T-helper 2 cell treated with Interferon-gamma antibody and Interleukin-4, amounts not matched to agents 100 ng/mL and 5 ng/mL, for 36 hours (primary cell): Measurements from ENCODE around the gene PRKCQ. TPM values are rescaled to one million over a fixed set of nuclear protein-coding genes. Genes with fewer than 3 reads are reported as not detected.
"Not testable (repeated sequence)": the region's sequence is repeated elsewhere in the genome, so short reads cannot be mapped to it uniquely, and the experiment has no call there.

Source experiments
- intact Hi-C: fragments of 100-400 bp; cut with micrococcal nuclease; formaldehyde crosslinking; loops from one replicate; pipeline ENCODE4 v1.15.1; 2023
- total RNA-seq: library from RNA; stranded (reverse); gene quantifications from 2 replicates; pipeline ENCODE4 v1.2.3, GENCODE V29; 2022

The PRKCQ gene
- total RNA-seq, 1 donor from 2014 or later, result 57.3 TPM

DNA sequence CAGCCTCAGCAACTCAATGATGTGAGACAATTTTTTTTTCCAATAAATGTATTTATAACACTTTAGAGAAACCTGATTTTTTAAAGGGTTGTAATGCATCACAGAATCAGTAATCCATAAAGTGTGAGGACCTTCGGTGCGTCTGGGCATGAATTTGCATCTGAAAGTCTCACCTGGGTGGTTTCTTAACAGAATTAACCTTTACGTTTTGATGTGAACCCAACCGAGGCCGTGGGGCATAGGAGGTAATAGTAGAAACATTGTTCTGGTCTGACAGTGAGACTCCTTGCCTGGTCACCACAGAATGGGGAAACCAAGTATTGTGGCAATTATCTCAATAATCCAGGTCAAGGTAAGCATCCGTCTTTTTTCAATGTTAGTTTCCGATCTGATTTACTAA, 114.6 kb downstream of the PRKCQ start:
- intact Hi-C loops, result no loop called here

DNA sequence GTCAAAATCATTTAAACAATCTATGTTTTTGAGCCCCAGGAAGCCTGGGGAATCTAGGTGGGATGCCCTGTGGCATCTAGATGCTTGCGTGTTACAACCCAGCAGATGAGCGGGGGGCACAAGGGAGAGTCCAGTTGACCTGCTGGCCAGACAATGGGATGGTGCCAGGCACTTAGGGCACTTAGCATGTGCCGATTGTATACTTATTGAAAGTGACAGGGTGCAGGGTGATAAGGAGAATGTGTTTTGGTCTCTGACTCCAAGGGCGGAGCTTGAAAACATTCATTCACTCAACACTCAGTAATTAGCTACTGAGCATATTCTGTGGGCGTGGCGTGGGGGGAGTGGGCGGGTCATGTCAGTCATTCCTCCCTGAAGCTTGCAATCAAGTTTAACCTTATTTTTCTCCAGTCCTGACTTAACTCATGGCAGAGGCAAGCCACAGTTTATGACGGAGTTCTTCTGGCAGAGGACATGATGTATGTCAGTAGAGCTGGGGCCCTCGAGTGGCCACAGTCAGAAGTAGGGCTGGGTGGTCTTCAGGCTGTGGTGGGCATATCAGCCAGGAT, 115.1 kb downstream of the PRKCQ start:
- intact Hi-C loops, result no loop called here

DNA sequence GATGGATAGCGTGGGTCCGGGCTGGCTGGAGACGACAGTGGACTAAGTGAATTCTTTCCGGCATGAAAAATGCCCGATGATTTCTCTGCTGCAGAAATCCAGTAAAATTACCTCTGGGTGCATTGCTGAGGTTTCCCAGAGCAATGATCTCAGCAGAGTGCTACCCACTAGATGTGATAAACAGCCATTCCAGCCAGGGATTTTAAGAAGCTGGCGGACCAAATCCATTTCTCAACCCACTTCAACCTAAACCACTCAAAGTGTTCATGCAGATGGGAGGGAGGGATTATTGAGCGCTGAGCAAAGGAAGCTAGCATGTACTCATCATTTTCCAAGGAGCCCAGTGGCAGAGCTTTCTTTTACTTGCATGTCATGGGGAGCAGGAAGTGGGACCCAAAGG, 116.7 kb downstream of the PRKCQ start:
- intact Hi-C loops, result no loop called here

DNA sequence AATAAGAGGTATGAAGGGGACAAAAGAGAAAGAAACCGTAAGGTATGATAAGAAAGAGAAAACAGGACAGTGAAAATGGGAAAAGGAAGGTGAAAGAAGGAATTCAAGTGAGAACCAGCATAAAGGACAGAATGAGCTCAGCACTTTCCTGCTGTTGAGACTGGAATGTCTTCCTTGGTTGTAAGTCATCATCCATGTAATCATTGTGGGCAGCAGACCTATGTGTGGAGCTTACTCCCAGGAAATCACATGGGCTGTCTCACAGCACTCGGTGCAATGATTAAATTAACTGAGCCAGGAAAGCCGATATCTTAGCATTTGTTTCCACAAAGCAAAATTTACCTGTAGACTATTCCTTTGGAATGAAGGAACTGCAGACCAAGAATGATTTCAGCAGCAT, 118.1 kb downstream of the PRKCQ start:
- intact Hi-C loops, result no loop called here

DNA sequence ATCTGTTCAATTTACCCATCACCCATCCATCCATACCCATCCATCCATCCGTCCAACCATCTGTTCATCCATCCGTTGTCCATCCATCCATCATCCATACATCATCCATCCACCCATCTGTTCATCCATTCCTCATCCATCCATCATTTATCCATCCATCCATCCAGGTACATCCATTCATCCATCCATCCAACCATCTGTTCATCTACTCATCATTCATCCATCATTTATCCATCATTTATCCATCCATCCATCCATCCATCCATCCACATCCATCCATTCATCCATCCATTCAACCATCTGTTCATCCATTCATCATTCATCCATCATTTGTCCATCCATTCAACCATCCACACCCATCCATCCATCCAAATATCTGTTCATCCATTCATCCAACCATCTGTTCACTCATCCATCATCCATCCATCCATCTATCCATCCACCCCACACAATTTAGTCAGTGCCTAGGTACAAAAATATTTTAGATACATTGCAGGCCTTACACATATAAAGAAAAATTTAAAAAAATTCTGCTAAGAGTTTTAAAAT, 119.1 kb downstream of the PRKCQ start:
- intact Hi-C loops, result no loop called here

DNA sequence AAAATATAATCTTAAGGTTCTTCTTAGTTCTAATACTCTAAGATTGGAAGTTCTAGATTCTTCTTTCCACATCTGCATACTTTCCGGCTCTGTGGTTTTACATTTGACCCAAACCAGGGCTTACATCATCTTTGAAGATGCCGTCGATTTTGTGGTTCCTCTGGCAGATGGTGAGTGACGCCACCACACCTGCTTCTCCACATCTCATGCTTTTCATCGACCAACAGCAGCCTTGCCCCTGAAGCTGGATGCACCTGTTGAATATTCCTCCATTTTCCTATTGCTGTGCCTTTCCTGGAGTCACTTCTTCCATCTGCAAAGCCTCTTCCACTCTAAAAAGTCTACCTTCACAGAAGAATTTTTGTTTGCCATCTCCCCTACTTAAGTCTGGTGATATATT, 121.3 kb downstream of the PRKCQ start:
- intact Hi-C loops, result no loop called here

DNA sequence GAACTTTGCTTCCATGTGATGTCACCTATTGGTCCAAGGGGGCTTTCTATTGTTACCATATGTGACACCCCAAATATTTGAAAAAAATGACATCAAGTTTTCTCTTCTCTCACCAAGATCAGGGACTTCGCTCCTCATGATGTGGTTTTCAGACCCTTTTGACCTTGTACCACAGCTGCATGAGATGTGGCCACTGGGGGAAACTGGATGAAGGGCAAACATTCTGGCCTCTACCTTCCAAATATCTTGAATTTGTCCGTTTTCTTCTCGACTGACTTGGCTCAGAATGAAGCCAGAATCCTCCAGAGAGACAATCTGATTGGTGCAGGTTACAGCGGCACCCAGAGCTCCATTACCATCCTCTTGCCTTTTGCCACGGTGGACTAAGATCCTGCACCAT, 122.7 kb downstream of the PRKCQ start:
- intact Hi-C loops, result no loop called here

DNA sequence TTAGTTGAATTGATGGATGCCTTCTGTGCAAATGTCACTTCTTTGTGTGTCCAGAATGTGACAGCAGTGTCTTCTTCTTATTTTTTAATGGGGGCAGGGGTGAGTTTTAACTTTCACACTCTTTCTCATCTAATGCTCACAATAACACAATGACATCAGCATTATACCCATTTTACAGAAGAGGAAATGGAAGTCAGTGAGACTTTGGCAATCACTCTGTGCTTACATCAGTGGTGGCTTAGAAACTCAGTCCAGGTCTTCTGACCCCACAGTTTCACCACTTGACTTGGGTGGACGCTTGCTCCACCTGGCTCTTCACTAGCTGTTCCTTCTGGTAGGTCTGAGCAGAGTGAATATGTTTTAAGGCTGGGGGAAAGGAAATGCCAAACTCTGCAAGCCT, 124.0 kb downstream of the PRKCQ start:
- intact Hi-C loops, result no loop called here

DNA sequence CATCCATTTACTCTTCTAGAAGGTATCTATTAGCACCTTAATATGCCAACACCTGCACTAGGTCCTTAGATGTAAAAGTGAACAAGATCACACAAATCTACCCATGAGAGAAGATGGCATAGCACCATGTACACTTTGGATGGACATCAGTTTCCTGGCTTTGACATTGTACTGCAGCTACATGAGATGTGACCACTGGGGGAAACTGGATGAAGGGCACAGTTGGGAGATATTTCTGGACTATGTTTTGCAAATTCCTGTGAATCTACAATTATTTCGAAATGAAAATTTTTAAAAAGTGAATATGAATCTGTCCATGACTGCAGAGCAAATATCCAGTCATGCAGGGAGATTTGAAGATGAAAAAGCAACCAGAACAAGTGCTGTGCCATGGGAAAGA, 124.5 kb downstream of the PRKCQ start:
- intact Hi-C loops, result no loop called here

DNA sequence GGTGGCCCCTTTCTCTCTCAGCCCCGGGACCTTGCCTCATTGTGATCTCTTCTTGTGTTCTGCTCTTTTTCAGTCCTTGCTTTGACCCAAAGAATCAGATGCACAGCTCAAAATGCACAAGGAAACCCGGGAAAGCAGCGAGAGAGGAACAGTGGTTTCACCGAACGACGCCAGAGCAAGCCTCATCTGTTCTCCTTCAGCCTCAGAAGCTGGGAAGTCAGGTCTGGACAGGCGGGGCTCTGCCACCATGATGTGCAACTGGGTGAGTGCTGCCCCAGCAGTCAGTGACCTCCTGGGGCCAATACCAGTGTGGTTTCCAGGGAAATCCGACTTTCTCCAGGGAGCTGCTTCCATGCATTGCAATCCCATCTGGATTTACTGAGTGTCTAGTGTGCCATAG, 133.4 kb downstream of the PRKCQ start:
- intact Hi-C loops, result loop anchor here (5.0 kb wide), 1 partner anchor 116 kb away; no protein-coding TSS in a partner anchor

DNA sequence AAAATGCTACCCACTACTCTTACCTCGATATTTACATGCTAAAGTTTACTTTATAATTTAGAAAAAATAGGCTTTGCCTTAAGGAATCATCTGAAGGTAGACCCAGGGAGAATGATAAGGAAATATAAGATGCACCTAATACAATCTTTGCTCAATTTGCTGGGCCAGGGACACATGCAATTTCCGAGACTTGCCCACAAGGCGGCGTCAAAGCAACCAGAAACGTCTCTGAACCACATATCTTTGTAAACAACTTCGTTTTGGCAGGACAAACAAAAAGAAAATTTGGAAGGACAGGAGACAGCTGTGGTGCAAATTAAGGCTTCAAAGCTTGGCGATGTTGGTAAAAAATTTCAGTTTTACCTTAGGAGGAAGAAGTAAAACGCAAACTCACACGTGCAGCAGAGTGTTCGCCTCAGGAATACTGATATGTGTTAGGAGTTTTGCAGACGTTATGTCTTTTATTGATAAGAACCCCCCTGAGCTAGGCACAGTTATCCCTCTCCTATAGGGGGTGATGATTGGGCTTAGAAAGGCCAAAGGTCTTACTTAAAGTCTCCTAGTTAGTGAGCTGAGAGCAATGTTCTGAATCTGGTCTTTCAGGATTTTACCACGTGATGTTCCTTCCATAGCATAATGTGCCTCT, 134.3 kb downstream of the PRKCQ start:
- intact Hi-C loops, result loop anchor here (1.0 to 5.0 kb wide), 3 partner anchors 117 to 222 kb away; partner anchors contain the start of gene PRKCQ

DNA sequence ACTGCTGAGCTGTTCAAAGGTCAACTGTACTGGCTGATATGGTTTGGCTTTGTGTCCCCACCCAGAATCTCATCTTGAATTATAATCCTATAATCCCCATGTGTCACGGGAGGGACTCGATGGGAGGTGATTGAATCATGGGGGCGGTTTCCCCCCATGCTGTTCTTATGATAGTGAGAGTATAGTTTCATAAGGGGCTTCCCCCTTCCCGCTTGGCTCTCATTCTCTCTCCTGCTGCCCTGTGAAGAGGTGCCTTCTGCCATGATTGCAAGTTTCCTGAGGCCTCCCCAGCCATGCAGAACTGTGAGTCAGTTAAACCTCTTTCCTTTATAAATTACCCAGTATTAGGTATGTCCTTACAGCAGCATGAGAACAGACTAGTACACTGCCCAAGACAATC, 140.2 kb downstream of the PRKCQ start:
- intact Hi-C loops, result not testable (repeated sequence)

DNA sequence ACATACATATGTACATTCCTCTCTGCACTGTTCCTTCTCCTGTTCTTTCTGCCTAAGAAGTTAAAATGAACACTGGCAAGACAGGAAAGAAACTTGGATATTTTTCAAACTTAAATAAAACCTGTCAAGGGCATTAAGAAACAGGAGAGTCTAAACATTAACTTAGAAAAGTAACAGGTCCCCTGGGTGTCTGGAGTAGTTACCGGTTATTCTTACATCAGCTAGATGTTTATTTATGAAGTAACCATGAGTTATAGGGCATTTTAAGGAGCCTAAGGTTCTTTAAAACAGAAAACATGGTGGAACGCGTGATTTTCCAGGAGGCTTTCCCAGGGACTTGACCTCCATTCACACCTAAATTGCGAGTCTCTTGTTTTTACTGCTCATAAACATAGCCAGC, 148.2 kb downstream of the PRKCQ start:
- intact Hi-C loops, result no loop called here

DNA sequence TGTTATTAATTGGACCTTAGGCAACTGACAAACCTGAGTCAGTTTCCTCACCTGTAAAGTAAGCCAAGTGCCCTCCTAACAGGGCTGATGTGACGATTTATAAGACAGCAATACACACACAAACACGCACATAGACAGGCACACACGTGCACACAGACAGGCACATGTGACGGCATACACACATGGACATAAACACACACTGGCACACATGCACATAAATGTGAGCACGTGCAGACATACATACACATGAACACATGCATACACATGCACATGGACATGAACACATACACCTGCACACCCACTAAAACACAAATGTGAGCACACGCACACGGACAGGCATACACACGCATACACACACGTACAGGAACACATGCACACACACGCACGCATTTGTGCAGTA, 148.9 kb downstream of the PRKCQ start:
- intact Hi-C loops, result no loop called here

DNA sequence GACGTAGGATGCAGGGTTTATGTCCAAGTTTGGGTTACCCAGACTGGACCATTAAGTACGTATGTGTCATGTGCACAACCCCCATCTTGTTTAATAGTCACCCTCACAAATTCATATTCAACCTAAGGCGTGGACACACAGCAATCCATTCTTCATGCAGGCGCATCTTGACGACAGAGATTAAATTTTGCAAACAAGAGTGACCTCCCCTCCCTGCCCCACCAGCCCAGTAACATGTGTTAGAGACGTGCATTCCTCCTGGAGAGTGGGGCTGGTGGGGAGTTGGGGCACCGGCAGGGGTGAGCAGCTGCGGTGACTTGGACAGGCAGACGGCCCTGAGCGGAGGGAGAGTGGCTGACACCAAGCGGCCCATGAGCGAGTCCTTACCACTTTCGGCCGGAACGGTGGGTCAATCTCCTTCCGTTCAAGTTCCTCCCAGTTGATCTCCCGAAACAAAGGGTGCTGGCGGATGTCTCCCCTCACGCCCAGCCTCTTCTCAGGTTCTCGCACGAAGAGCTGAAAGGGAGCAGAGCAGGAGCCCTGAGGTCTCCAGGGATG, 149.6 kb downstream of the PRKCQ start:
- intact Hi-C loops, result no loop called here

DNA sequence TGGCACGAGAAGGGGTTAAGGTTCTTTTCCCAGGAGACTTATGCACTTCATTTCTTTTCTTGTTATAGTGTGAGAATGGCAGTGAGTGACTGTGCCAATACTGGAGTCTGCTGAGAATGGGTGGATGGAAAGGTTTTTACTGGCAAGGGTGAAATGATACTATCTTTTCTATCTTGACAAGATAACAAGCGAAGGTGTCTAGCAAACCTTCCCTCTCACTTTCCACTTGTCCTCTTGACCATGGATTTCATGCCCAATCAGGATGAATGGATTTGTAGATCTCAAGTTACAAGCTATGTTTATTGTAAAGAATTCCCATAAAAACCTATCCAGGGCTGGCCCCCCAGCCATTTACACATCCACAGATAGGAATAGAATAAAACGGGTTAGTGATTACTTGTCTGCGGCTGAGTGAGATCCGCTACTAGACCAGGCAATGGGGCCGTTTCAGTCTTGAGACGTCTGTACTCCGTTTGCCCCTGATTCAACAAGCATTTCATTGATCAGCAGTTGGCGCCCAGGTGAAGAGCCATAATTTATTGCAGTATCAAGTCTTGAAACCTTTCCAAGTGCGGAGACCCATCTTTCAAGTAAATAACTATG, 152.6 kb downstream of the PRKCQ start:
- intact Hi-C loops, result no loop called here

DNA sequence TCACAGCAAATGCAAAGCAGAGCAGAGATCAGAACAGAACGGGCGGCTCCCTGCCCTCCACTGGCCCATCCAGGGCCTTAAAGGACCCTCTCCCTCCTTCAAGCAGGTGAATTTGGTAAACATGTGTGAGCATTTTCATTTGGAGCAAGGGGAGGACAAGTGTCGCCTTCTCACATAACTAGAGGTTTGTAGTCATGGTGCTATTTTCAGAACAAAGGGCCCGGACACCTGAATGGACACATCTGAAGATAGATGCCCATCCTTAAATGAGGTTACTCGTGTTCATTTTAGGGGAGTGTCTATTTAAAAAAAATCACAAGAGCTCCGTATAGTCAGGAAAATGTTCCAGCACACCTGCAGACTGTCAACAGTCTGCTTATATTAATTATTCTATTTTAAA, 153.8 kb downstream of the PRKCQ start:
- intact Hi-C loops, result no loop called here

DNA sequence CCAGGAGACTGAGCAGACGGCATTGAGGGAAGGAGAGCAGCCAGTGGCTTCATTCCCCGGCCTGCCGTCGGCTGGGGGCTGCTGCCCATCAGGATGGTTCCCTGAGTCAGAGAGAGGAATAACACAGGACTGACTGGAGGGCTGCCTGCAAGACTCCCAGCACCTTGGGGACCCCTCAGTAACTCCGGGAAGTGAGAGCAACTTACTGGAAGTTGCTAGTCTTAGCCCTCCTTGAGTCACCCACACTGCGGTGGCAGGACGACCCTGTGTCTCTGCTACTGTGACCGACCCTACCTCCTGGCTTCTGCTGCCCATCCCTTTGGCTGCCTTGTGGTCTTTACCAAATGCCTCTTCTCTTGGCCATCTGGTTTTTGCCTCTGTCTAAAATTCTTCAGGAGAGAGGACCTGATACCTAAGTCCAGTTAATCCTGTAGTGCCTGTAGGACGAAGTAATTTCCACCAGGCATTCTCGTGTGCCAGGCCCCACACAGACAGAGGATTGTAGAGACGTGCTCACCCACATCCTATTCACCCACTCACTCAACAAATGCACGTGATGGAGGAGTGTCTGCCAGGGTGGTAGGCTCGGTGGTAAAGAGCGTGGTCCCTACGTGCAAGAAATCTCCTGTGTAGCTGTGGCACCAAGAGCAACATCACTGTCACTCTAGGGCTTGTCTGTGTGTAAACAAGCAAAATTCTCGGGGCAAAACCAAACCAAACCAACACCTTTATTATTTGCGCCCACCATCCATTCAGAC, 156.5 kb downstream of the PRKCQ start:
- intact Hi-C loops, result no loop called here

DNA sequence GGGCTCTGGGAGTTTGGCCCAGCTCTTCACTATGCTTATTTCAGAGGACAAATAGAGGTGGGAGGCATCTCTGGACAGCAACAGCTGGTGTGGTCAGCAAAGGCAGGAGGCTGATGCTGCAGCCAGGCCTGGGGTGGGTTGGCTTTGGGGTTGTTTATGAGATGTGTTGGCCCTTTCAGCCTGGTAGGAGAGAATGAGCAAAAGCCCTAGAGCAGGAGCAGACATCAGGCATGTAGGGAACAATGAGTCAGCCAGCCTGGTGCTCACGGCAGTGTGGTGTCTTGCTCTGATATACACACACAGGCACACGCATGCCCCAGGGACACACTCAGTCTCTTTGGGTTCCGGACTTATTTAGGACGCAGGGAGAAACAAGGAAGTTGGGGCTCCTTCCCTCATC, 157.1 kb downstream of the PRKCQ start:
- intact Hi-C loops, result no loop called here

DNA sequence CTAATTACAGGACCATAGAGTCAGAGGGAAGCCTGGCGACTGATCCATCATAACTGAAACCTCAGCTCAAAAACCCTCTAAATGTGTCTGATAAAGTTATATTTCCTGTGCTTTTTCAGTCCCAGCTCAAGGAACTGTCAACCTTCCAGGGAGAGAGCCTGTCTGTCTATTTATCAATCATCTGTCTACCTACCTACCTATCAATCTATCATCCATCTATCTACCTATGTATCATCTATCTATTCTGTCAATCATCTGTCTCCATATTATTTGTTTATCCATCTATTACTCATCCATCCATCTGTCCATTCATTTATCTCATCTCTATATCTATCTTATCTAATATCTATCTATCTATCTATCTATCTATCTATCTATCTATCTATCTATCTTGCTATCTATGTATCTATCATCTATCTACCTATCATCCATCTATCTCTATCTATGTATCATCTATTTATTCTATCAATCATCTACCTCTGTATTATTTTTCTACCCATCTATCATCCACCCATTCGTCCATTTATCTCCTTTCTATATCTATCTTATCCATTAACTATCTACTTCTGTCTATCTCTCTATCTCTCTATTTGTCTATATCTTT, 161.4 kb downstream of the PRKCQ start:
- intact Hi-C loops, result no loop called here

DNA sequence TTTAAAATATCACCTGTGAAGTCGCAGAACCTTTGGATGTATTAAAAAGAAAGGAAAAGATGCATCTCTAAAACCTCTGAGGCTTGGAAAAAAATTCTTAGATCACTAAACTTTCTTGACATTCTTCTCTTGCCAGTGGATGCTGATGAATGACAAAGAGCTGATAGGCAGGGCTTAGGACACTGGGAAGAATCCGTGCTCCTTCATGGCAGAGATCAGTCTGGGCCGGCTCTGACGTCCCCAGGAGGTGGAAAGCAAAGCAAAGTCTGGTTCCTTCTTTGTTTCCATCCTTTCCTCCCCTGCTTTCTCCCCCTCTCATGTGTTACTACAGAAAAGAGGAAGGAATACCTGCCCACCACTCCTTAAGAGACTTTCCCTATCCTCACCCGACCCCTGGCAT, 161.9 kb downstream of the PRKCQ start:
- intact Hi-C loops, result no loop called here
